Naive thymus-derived CD4-positive, alpha-beta T cell (primary cell): Measurements from ENCODE around the gene MST1. TPM values are rescaled to one million over a fixed set of nuclear protein-coding genes. Genes with fewer than 3 reads are reported as not detected.

Experiments used
- ATAC-seq: fragments of 150-1000 bp; cut with Tn5 transposase; 2 replicates; pipeline ENCODE4 v1.10.0; 2021; ENCODE audit warnings: mild to moderate bottlenecking, moderate library complexity
- CTCF ChIA-PET: fragments of 350-600 bp; sonication (Branson Sonifier 250); formaldehyde crosslinking; loops from one replicate; lab custom pipeline; 2021; ENCODE audit warnings: antibody characterized with exemption; lab: Charles Lee
- POLR2A ChIA-PET: fragments of 350-600 bp; sonication (Branson Sonifier 250); formaldehyde crosslinking; loops from one replicate; lab custom pipeline; 2021; ENCODE audit warnings: antibody characterized with exemption, inconsistent platforms; lab: Charles Lee
- DNase-seq, 9 donors: peaks; one replicate each; pipeline versions ENCODE4 v3.0.0 to v3.0.0-alpha.2; 2020 to 2022; ENCODE audit warnings: mixed read lengths in 1 of 9
- H3K27ac ChIP-seq: one replicate; pipeline ENCODE4 v1.7.0; 2013; ENCODE audit warnings: mild to moderate bottlenecking, low read depth, low read length, moderate library complexity
- H3K27me3 ChIP-seq, 2 donors: one replicate each; pipeline ENCODE4 v1.7.0; 2013; ENCODE audit warnings: low read length in 2 of 2, mild to moderate bottlenecking in 2 of 2, moderate library complexity in 2 of 2; ENCODE audit not compliant: control insufficient read depth in 2 of 2, insufficient read depth in 2 of 2
- H3K36me3 ChIP-seq, 3 experiments: 1 replicate in 2 of 3; 2 replicates in 1 of 3; pipeline ENCODE4 v1.7.0; 2013; ENCODE audit warnings: low read length in 3 of 3, mild to moderate bottlenecking in 3 of 3, moderate library complexity in 1 of 3; ENCODE audit not compliant: insufficient read depth in 3 of 3, control insufficient read depth in 2 of 3
- H3K4me1 ChIP-seq, 2 donors: one replicate each; pipeline ENCODE4 v1.7.0; 2013; ENCODE audit warnings: low read length in 2 of 2, mild to moderate bottlenecking in 2 of 2, moderate library complexity in 1 of 2; ENCODE audit not compliant: control insufficient read depth in 2 of 2, insufficient read depth in 2 of 2
- H3K4me3 ChIP-seq: 2 replicates; pipeline ENCODE4 v1.7.0; 2013; ENCODE audit warnings: mild to moderate bottlenecking, low read length
- H3K9me3 ChIP-seq, 3 experiments: 1 replicate in 2 of 3; 2 replicates in 1 of 3; pipeline ENCODE4 v1.7.0; 2013; ENCODE audit warnings: low read length in 3 of 3; ENCODE audit not compliant: control insufficient read depth in 2 of 3
- H3K27ac Mint-ChIP-seq, 9 donors: one replicate each; pipeline ENCODE4 v1.8.0; 2020 to 2022; ENCODE audit warnings: mixed read lengths in 9 of 9, mild to moderate bottlenecking in 8 of 9, moderate library complexity in 5 of 9, inconsistent platforms in 2 of 9
- H3K27me3 Mint-ChIP-seq, 5 donors: one replicate each; pipeline ENCODE4 v1.8.0; 2021 to 2022; ENCODE audit warnings: mixed read lengths in 5 of 5, mild to moderate bottlenecking in 1 of 5
- H3K36me3 Mint-ChIP-seq, 5 donors: one replicate each; pipeline ENCODE4 v1.8.0; 2020 to 2022; ENCODE audit warnings: mixed read lengths in 5 of 5, mild to moderate bottlenecking in 3 of 5, inconsistent platforms in 1 of 5
- H3K4me1 Mint-ChIP-seq, 7 donors: one replicate each; pipeline ENCODE4 v1.8.0; 2020 to 2022; ENCODE audit warnings: mixed read lengths in 7 of 7, mild to moderate bottlenecking in 3 of 7, inconsistent platforms in 1 of 7
- H3K4me3 Mint-ChIP-seq, 10 donors: one replicate each; pipeline ENCODE4 v1.8.0; 2020 to 2022; ENCODE audit warnings: mild to moderate bottlenecking in 10 of 10, mixed read lengths in 10 of 10, moderate library complexity in 6 of 10, inconsistent platforms in 2 of 10
- H3K9me3 Mint-ChIP-seq, 11 donors: one replicate each; pipeline ENCODE4 v1.8.0; 2020 to 2022; ENCODE audit warnings: mixed read lengths in 11 of 11, mild to moderate bottlenecking in 4 of 11, inconsistent platforms in 1 of 11, moderate library complexity in 1 of 11
- intact Hi-C, 2 donors: fragments of 100-400 bp; cut with micrococcal nuclease; formaldehyde crosslinking; loops; one replicate each; pipeline ENCODE4 v1.15.1; 2023
- polyA plus RNA-seq, 2 donors: library from polyadenylated mRNA; unstranded; fragments of 300-500 nt; fragmentation: Illumina TruSeq; gene quantifications; one replicate each; pipeline ENCODE4 v1.2.3, GENCODE V29; 2021
- total RNA-seq, 6 experiments: library from RNA in 5 of 6; stranded (reverse) in 5 of 6; gene quantifications; 1 replicate in 5 of 6; 2 replicates in 1 of 6; pipeline ENCODE4 v1.2.3 and lab custom pipeline; 2021 to 2026

Gene MST1
- total and polyA plus RNA-seq, 7 experiments from 2014 or later = 0.90 to 12.8 (median 9.6) TPM

DNA sequence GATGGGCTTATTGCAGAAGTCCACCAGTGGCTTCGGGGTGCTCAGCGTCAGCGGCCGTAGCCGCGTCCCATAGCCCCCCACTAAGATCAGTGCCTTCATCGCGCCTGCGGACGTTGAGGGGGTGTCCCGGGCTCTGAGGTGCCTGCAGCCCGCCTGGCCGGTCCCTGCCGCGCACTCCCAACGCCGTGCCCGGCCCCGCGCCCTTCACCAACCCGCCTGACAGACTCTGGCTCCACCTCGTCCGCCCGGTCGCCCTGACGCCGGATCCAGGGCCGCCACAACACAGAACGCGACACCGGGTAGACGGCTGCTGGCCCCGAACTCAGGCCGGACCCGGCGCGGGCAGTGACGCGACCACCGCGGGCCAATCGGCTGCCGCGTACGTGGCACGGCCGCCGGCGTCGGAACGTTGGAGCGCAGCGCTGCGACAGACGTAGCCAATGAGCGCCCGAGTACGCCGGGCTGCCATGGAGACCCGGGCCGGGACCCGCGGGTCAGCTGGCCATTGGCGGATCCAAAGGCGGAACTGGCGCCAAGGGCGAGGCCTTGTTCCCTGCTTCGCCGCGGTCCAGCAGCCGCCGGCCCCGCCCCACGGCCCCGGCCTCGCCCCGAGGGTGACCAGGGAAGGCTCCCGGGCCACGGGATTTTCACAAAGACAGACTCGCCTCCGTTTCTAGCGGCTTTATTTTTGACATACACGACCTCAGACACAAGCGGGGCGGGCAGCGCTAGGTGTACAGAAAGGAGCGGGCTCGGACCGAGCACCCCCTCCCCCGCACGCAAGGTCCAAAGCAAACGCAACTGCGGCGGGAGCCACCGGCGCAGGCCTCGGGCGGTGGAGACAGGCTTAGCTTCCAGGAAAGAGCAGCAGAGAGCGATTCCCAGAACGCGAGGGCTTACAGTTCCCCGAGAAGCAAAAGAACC lies 34.6 kb upstream of the MST1 start, which contains the start of gene GMPPB:
GMPPB (minus strand) TSS at position 324 of the 924 bp plus-strand sequence; CDS start at position 99, 225 bp downstream.
- Histone ChIP-seq H3K36me3 (peaks cover 0 to 46% (median 0%) of the 10 kb centered on the region in 3 experiments), H3K4me1 (peaks cover 11 to 17% of the 10 kb centered on the region in 2 donors)
- peaks cover 12 to 37% (median 31%) of the 10 kb centered on the region in 7 donors for H3K4me1 Mint-ChIP-seq

GRCh38 chr3:49723296-49723627 lies 34.0 kb upstream of the MST1 start:
- peak overlapping the region; percentile 91 to 98 (median 96) for H3K4me3 Mint-ChIP-seq
- H3K27me3 Mint-ChIP-seq = no peaks in the 10 kb centered on the region
- ChIA-PET POLR2A (interaction anchor here (0.6 to 1.5 kb wide), 8 partner anchors 9 to 260 kb away, joined by 3 to 5 read pairs (median 4); no protein-coding TSS in a partner anchor), CTCF (no interaction called here)
- DNase-seq (peak in 8 of 9 donors; percentile 48 to 73 (median 58)), ATAC-seq (peak; percentile 22)
- peaks cover 18 to 42% (median 35%) of the 10 kb centered on the region in 7 donors for H3K4me1 Mint-ChIP-seq
- intact Hi-C loops = loop anchor here (1.0 to 5.0 kb wide), 5 partner anchors 36 to 204 kb away; partner anchors contain the start of genes IP6K1 (in 2 of the 2), MON1A (in 1 of the 2), MST1 (in 1 of the 2) and RNF123 (in 1 of the 2)
- peak overlapping the region; percentile 89 for H3K4me3 ChIP-seq
- H3K36me3 ChIP-seq = peaks cover 0 to 46% (median 0%) of the 10 kb centered on the region in 3 experiments
- H3K27me3 ChIP-seq = no peaks in the 10 kb centered on the region
- no peaks in the 10 kb centered on the region for H3K9me3 ChIP-seq
- peaks cover 0 to 5% (median 0%) of the 10 kb centered on the region in 11 donors for H3K9me3 Mint-ChIP-seq
- peaks cover 17 to 22% of the 10 kb centered on the region in 2 donors for H3K4me1 ChIP-seq
- peak overlapping the region; percentile 82 to 99 (median 97) for H3K27ac Mint-ChIP-seq
- H3K27ac ChIP-seq = peak overlapping the region; percentile 96
- H3K36me3 Mint-ChIP-seq = peaks cover 0 to 16% (median 0%) of the 10 kb centered on the region in 5 donors

More for the DNA sequence above, 34.6 kb upstream of the MST1 start, which contains the start of gene GMPPB:
- peak within 1 kb of the TSS; percentile 89 for H3K4me3 ChIP-seq
- peak within 1 kb of the TSS; percentile 82 to 99 (median 97) for H3K27ac Mint-ChIP-seq
- ATAC-seq (peak; percentile 85), DNase-seq (peak; percentile 83 to 95 (median 87))
- peaks cover 0 to 15% (median 0%) of the 10 kb centered on the region in 5 donors for H3K36me3 Mint-ChIP-seq
- H3K9me3 Mint-ChIP-seq = peaks cover 0 to 5% (median 0%) of the 10 kb centered on the region in 11 donors
- CTCF ChIA-PET = no interaction called here
- H3K4me3 Mint-ChIP-seq = peak within 1 kb of the TSS; percentile 91 to 98 (median 96)
- POLR2A ChIA-PET = interaction anchor here (0.6 to 1.5 kb wide), 9 partner anchors 8 to 260 kb away, joined by 3 to 5 read pairs (median 3); partner anchors contain the start of gene IP6K1
- H3K27ac ChIP-seq = peak within 1 kb of the TSS; percentile 96
- H3K27me3 ChIP-seq = no peaks in the 10 kb centered on the region
- H3K27me3 Mint-ChIP-seq = no peaks in the 10 kb centered on the region
- intact Hi-C loops = loop anchor here (1.0 to 5.0 kb wide), 8 partner anchors 21 to 203 kb away; partner anchors contain the start of genes IP6K1 (in 2 of the 2), TRAIP (in 2 of the 2), APEH (in 1 of the 2) and MON1A (in 1 of the 2)
- H3K9me3 ChIP-seq = no peaks in the 10 kb centered on the region

GRCh38 chr3:49722896-49723295 lies 33.6 kb upstream of the MST1 start:
- H3K9me3 ChIP-seq = no peaks in the 10 kb centered on the region
- DNase-seq = no peak
- no peak for ATAC-seq
- Mint-ChIP-seq H3K4me1 (peaks cover 18 to 42% (median 35%) of the 10 kb centered on the region in 7 donors), H3K27ac (peak overlapping the region; percentile 82 to 99 (median 97)), H3K4me3 (peak overlapping the region; percentile 91 to 98 (median 96)), H3K9me3 (peaks cover 0 to 5% (median 0%) of the 10 kb centered on the region in 11 donors), H3K36me3 (peaks cover 0 to 16% (median 0%) of the 10 kb centered on the region in 5 donors), H3K27me3 (no peaks in the 10 kb centered on the region)
- intact Hi-C loops = loop anchor here (1.0 to 5.0 kb wide), 5 partner anchors 36 to 204 kb away; partner anchors contain the start of genes IP6K1 (in 2 of the 2), MON1A (in 1 of the 2), MST1 (in 1 of the 2) and RNF123 (in 1 of the 2)
- H3K27me3 ChIP-seq = no peaks in the 10 kb centered on the region
- CTCF ChIA-PET = no interaction called here
- H3K4me3 ChIP-seq = peak overlapping the region; percentile 89
- peaks cover 17 to 22% of the 10 kb centered on the region in 2 donors for H3K4me1 ChIP-seq
- POLR2A ChIA-PET = interaction anchor here (0.6 to 1.5 kb wide), 7 partner anchors 9 to 261 kb away, joined by 3 to 5 read pairs (median 4); no protein-coding TSS in a partner anchor
- peaks cover 0 to 42% (median 0%) of the 10 kb centered on the region in 3 experiments for H3K36me3 ChIP-seq
- H3K27ac ChIP-seq = peak overlapping the region; percentile 96

- Histone ChIP-seq H3K27me3 (no peaks in the 10 kb centered on the region), H3K27ac (peak overlapping the region; percentile 96), H3K36me3 (peaks cover 0 to 35% (median 0%) of the 10 kb centered on the region in 3 experiments), H3K9me3 (no peaks in the 10 kb centered on the region), H3K4me1 (peaks cover 17 to 22% of the 10 kb centered on the region in 2 donors), H3K4me3 (no peak overlapping the region)
- intact Hi-C loops = loop anchor here (5.0 kb wide), 4 partner anchors 35 to 205 kb away; partner anchors contain the start of genes MON1A (in 1 of the 2), MST1 (in 1 of the 2), RNF123 (in 1 of the 2) and TRAIP (in 1 of the 2)
- CTCF ChIA-PET = interaction anchor here (1.2 kb wide), 1 partner anchor 116 kb away, joined by 4 read pairs; no protein-coding TSS in a partner anchor
- Mint-ChIP-seq H3K27ac (peak overlapping the region; percentile 82 to 99 (median 97)), H3K27me3 (no peaks in the 10 kb centered on the region), H3K4me3 (peak overlapping the region; percentile 91 to 98 (median 96)), H3K36me3 (peaks cover 0 to 16% (median 0%) of the 10 kb centered on the region in 5 donors), H3K9me3 (peaks cover 0 to 5% (median 0%) of the 10 kb centered on the region in 11 donors), H3K4me1 (peaks cover 18 to 42% (median 35%) of the 10 kb centered on the region in 7 donors)
- POLR2A ChIA-PET = interaction anchor here (0.7 to 1.5 kb wide), 4 partner anchors 10 to 81 kb away, joined by 3 to 5 read pairs (median 4); no protein-coding TSS in a partner anchor
- ATAC-seq (no peak), DNase-seq (no peak)
Measured at GRCh38 chr3:49721896-49722781, 32.9 kb upstream of the MST1 start.

GRCh38 chr3:49721596-49721895 lies 32.3 kb upstream of the MST1 start:
- Mint-ChIP-seq H3K4me1 (peaks cover 18 to 42% (median 35%) of the 10 kb centered on the region in 7 donors), H3K4me3 (peak overlapping the region in 3 of 10 donors; percentile 45 to 92 (median 56)), H3K36me3 (peaks cover 0 to 16% (median 0%) of the 10 kb centered on the region in 5 donors), H3K27me3 (no peaks in the 10 kb centered on the region), H3K9me3 (peaks cover 0 to 5% (median 0%) of the 10 kb centered on the region in 11 donors), H3K27ac (peak overlapping the region in 2 of 9 donors; percentile 38 to 43)
- DNase-seq (no peak), ATAC-seq (no peak)
- Histone ChIP-seq H3K9me3 (no peaks in the 10 kb centered on the region), H3K4me1 (peaks cover 17 to 22% of the 10 kb centered on the region in 2 donors), H3K4me3 (no peak overlapping the region), H3K36me3 (peaks cover 0 to 29% (median 0%) of the 10 kb centered on the region in 3 experiments), H3K27ac (no peak overlapping the region), H3K27me3 (no peaks in the 10 kb centered on the region)
- intact Hi-C loops = loop anchor here (5.0 kb wide), 4 partner anchors 34 to 206 kb away; partner anchors contain the start of genes MON1A (in 1 of the 2), MST1 (in 1 of the 2), RNF123 (in 1 of the 2) and TRAIP (in 1 of the 2)
- ChIA-PET POLR2A (interaction anchor here (1.3 kb wide), 1 partner anchor 136 kb away, joined by 4 read pairs; no protein-coding TSS in a partner anchor), CTCF (interaction anchor here (1.2 kb wide), 1 partner anchor 117 kb away, joined by 4 read pairs; no protein-coding TSS in a partner anchor)
